Activated CD8-positive, alpha-beta memory T cell treated with anti-CD3 and anti-CD28 coated beads for 36 hours (primary cell): ENCODE data around the gene HCN3. TPM values are rescaled to one million over a fixed set of nuclear protein-coding genes. Genes with fewer than 3 reads are reported as not detected.

Experiments
- total RNA-seq, 2 experiments: library from RNA; stranded (reverse); gene quantifications; one replicate each; pipeline ENCODE4 v1.2.3, GENCODE V29; 2021

HCN3 gene
- total RNA-seq, 2 experiments from 2014 or later = 3.4 to 3.7 TPM

Other genes starting within 250 kb of the HCN3 start
- under 1 TPM in 1 of 2 experiments, not detected in 1; 0.21 TPM for gene DCST2, start 243.7 kb upstream of the HCN3 start, total RNA-seq
- not detected for gene DCST1, start 243.6 kb upstream of the HCN3 start, total RNA-seq
- gene ADAM15, start 226.1 kb upstream of the HCN3 start, total RNA-seq = 10 to 100 TPM; 38.5 to 44.6 TPM
- 1 to 10 TPM; 3.4 to 4.6 TPM for gene EFNA4, start 213.7 kb upstream of the HCN3 start, total RNA-seq
- 1 to 10 TPM; 3.1 to 3.5 TPM for gene EFNA3, start 198.6 kb upstream of the HCN3 start, total RNA-seq
- gene EFNA1, start 149.6 kb upstream of the HCN3 start, total RNA-seq = under 1 TPM in 1 of 2 experiments, not detected in 1; 0.15 TPM
- 10 to 100 TPM; 54.3 to 56.8 TPM for gene SLC50A1, start 141.6 kb upstream of the HCN3 start, total RNA-seq
- gene DPM3, start 136.9 kb upstream of the HCN3 start, total RNA-seq = 10 to 100 TPM; 31.3 to 32.0 TPM
- 100 to 1,000 TPM; 179 to 199 TPM for gene KRTCAP2, start 104.2 kb upstream of the HCN3 start, total RNA-seq
- 1 to 10 TPM; 7.3 to 7.8 TPM for gene TRIM46, start 103.6 kb upstream of the HCN3 start, total RNA-seq
- gene THBS3, start 69.6 kb upstream of the HCN3 start, total RNA-seq = 1 to 10 TPM; 7.0 to 8.7 TPM
- gene MTX1, start 68.8 kb upstream of the HCN3 start, total RNA-seq = 10 to 100 TPM; 70.4 to 71.1 TPM
- gene ENTREP3, start 22.0 kb upstream of the HCN3 start, total RNA-seq = 10 to 100 TPM; 47.2 to 50.7 TPM
- gene SCAMP3, start 15.1 kb upstream of the HCN3 start, total RNA-seq = 100 to 1,000 TPM; 136 to 138 TPM
- 10 to 100 TPM; 79.6 to 82.7 TPM for gene CLK2, start 4.0 kb upstream of the HCN3 start, total RNA-seq
- not detected for gene PKLR, start 24.0 kb downstream of the HCN3 start, total RNA-seq
- gene FDPS, start 31.4 kb downstream of the HCN3 start, total RNA-seq = 100 to 1,000 TPM; 233 to 253 TPM
- 10 to 100 TPM; 27.9 to 30.0 TPM for gene RUSC1, start 43.4 kb downstream of the HCN3 start, total RNA-seq